Breast epithelium (tissue), 3 donors: Measurements from ENCODE around the gene LRRC26.

Source experiments
- POLR2A ChIP-seq: fragments of 450-650 bp; IDR thresholded peaks from one replicate; pipeline ENCODE4 v1.6.1; 2016; ENCODE audit warnings: antibody characterized with exemption, mild to moderate bottlenecking, moderate library complexity
- TF ChIP-seq, protein P1 (sequence below), 3 donors: fragments of 450-650 bp; IDR thresholded peaks; one replicate each; pipeline ENCODE4 v1.5.1; 2016 to 2017; ENCODE audit warnings: antibody characterized with exemption in 3 of 3, mild to moderate bottlenecking in 3 of 3, moderate library complexity in 3 of 3

DNA sequence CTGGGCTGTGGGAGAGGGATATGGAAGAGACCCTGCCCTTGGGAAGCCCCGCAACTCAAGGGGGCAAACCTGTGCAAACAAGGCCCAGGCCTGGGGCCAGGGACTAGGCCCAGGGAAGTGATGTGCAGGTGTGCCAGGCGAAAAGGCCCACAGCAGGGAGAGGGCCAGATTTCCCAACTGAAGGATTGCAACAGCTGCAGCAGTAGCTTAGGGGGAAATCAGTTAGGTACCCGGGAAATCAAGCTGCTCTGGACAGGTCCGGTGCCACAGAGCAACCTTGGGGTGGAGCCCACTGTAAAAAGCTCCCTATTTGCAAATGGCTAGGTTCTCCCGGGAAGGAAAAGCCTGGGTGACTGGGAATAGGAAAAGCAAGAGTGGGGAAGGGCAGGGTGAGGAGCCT lies 20.5 kb downstream of the LRRC26 start:
- no peak for TF ChIP-seq POLR2A
- TF ChIP-seq, protein P1, sequence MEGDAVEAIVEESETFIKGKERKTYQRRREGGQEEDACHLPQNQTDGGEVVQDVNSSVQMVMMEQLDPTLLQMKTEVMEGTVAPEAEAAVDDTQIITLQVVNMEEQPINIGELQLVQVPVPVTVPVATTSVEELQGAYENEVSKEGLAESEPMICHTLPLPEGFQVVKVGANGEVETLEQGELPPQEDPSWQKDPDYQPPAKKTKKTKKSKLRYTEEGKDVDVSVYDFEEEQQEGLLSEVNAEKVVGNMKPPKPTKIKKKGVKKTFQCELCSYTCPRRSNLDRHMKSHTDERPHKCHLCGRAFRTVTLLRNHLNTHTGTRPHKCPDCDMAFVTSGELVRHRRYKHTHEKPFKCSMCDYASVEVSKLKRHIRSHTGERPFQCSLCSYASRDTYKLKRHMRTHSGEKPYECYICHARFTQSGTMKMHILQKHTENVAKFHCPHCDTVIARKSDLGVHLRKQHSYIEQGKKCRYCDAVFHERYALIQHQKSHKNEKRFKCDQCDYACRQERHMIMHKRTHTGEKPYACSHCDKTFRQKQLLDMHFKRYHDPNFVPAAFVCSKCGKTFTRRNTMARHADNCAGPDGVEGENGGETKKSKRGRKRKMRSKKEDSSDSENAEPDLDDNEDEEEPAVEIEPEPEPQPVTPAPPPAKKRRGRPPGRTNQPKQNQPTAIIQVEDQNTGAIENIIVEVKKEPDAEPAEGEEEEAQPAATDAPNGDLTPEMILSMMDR (IDR thresholded peaks at IDR 0.05): no peak
